Neural progenitor cell (in vitro differentiated cells): ENCODE data around the gene IPPK. TPM values are rescaled to one million over a fixed set of nuclear protein-coding genes. Genes with fewer than 3 reads are reported as not detected.

Experiments used
- DNase-seq: peaks from one replicate; pipeline ENCODE4 v3.0.0-alpha.2; 2016; ENCODE audit warnings: low spot score
- H2AFZ ChIP-seq: fragments of 200-600 bp; sonication (generic); replicated peaks from 2 replicates; pipeline ENCODE4 v1.6.1; 2016; ENCODE audit warnings: antibody characterized with exemption
- H3F3A ChIP-seq: fragments of 200-600 bp; sonication (generic); 2 replicates; pipeline ENCODE4 v1.6.1; 2016; ENCODE audit warnings: antibody characterized with exemption, low read depth
- H3K27ac ChIP-seq: fragments of 200-600 bp; sonication (generic); 2 replicates; pipeline ENCODE4 v1.5.1; 2016; ENCODE audit warnings: mild to moderate bottlenecking
- H3K27me3 ChIP-seq: fragments of 200-600 bp; sonication (generic); 2 replicates; pipeline ENCODE4 v1.6.1; 2016; ENCODE audit warnings: mild to moderate bottlenecking, moderate library complexity
- H3K36me3 ChIP-seq: fragments of 200-600 bp; sonication (generic); 2 replicates; pipeline ENCODE4 v1.5.1; 2016
- H3K4me1 ChIP-seq: fragments of 200-600 bp; sonication (generic); 2 replicates; pipeline ENCODE4 v1.6.1; 2016; ENCODE audit warnings: mixed run types
- H3K4me2 ChIP-seq: fragments of 200-600 bp; sonication (generic); 2 replicates; pipeline ENCODE4 v1.6.1; 2016
- H3K4me3 ChIP-seq: fragments of 200-600 bp; sonication (generic); 2 replicates; pipeline ENCODE4 v1.5.1; 2016
- H3K79me2 ChIP-seq: fragments of 200-600 bp; sonication (generic); 2 replicates; pipeline ENCODE4 v1.6.1; 2016; ENCODE audit warnings: low read depth
- H3K9ac ChIP-seq: fragments of 200-600 bp; sonication (generic); 2 replicates; pipeline ENCODE4 v1.6.1; 2016
- H3K9me3 ChIP-seq: fragments of 200-600 bp; sonication (generic); 2 replicates; pipeline ENCODE4 v1.5.1; 2016; ENCODE audit warnings: low read depth
- H4K20me1 ChIP-seq: fragments of 200-600 bp; sonication (generic); 2 replicates; pipeline ENCODE4 v1.6.1; 2016; ENCODE audit warnings: low read depth
- H3K27ac Mint-ChIP-seq: 3 replicates; pipeline ENCODE4 v1.8.0; 2021; ENCODE audit warnings: mixed read lengths
- H3K27me3 Mint-ChIP-seq: 2 replicates; pipeline ENCODE4 v1.8.0; 2022; ENCODE audit warnings: low read depth, mild to moderate bottlenecking, inconsistent platforms, moderate library complexity, mixed read lengths; ENCODE audit not compliant: insufficient read depth
- H3K36me3 Mint-ChIP-seq: 3 replicates; pipeline ENCODE4 v1.8.0; 2021; ENCODE audit warnings: mixed read lengths
- H3K4me1 Mint-ChIP-seq: 3 replicates; pipeline ENCODE4 v1.8.0; 2021; ENCODE audit warnings: mixed read lengths
- H3K4me3 Mint-ChIP-seq: 3 replicates; pipeline ENCODE4 v1.8.0; 2021; ENCODE audit warnings: mild to moderate bottlenecking, moderate library complexity, mixed read lengths
- H3K9me3 Mint-ChIP-seq: 3 replicates; pipeline ENCODE4 v1.8.0; 2020; ENCODE audit warnings: mixed read lengths
- EZH2 ChIP-seq: fragments of 200-600 bp; sonication (generic); IDR thresholded peaks from 2 replicates; pipeline ENCODE4 v1.6.1; 2017; ENCODE audit warnings: antibody characterized with exemption, mild to moderate bottlenecking, moderate library complexity
- EZH2phosphoT487 ChIP-seq: fragments of 200-600 bp; sonication (generic); IDR thresholded peaks from 2 replicates; pipeline ENCODE4 v1.6.1; 2017; ENCODE audit warnings: antibody characterized with exemption
- total RNA-seq: library from RNA; depleted of rRNA; stranded (reverse); fragments of >200 nt; gene quantifications from 2 replicates; pipeline ENCODE4 v1.2.3, GENCODE V29; 2015; ENCODE audit warnings: low replicate concordance
- TF ChIP-seq, protein P1 (sequence below): fragments of 200-600 bp; sonication (generic); IDR thresholded peaks from 2 replicates; pipeline ENCODE4 v1.5.1; 2017; ENCODE audit warnings: antibody characterized with exemption, mild to moderate bottlenecking

IPPK gene
- total RNA-seq, 1 donor from 2014 or later: 16.8 TPM

DNA sequence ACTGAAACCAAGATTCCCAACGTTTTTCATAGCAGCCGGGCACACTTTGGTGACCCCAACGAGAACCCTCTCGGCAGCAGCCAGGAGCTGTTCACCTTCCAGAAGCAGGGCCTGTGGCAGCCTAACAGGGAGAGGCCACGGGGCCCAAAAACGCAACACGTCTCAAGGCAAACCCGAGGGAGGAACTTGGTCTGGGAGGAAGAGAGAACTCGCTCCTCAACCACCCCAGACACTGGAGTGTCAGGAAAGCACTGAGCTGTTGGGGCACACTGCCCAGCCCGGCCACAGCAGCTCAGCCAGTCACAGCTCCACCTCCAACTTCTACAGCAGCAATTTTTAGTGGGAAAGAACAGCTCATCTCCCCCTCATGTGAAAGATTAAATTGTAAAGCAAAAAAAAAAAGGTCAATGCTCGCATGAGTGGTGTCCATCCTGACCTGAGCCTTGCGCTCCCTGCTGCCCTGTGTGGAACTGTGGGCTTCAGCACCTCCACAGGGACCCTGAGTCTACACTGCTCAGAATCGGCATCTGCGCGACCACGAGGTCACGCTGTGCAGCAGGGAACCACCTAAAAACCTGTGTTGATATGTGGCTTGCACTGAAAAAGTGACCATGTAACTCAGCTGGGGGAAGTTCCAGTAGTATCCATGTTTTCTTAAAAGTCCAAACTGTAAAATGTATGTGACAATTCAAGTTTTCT lies 55.0 kb downstream of the IPPK start:
- peaks cover 1% of the 10 kb centered on the region for H3F3A ChIP-seq
- Mint-ChIP-seq H3K36me3 (peaks cover 20% of the 10 kb centered on the region), H3K4me1 (no peaks in the 10 kb centered on the region), H3K4me3 (no peak overlapping the region), H3K27me3 (no peaks in the 10 kb centered on the region), H3K9me3 (no peaks in the 10 kb centered on the region), H3K27ac (no peak overlapping the region)
- no peak overlapping the region for H3K4me3 ChIP-seq
- H3K9me3 ChIP-seq: no peaks in the 10 kb centered on the region
- H2AFZ ChIP-seq: no peak overlapping the region
- no peak overlapping the region for H3K9ac ChIP-seq
- H3K79me2 ChIP-seq: no peaks in the 10 kb centered on the region
- H3K36me3 ChIP-seq: no peaks in the 10 kb centered on the region
- no peak for TF ChIP-seq EZH2phosphoT487
- TF ChIP-seq EZH2: no peak
- TF ChIP-seq, protein P1, sequence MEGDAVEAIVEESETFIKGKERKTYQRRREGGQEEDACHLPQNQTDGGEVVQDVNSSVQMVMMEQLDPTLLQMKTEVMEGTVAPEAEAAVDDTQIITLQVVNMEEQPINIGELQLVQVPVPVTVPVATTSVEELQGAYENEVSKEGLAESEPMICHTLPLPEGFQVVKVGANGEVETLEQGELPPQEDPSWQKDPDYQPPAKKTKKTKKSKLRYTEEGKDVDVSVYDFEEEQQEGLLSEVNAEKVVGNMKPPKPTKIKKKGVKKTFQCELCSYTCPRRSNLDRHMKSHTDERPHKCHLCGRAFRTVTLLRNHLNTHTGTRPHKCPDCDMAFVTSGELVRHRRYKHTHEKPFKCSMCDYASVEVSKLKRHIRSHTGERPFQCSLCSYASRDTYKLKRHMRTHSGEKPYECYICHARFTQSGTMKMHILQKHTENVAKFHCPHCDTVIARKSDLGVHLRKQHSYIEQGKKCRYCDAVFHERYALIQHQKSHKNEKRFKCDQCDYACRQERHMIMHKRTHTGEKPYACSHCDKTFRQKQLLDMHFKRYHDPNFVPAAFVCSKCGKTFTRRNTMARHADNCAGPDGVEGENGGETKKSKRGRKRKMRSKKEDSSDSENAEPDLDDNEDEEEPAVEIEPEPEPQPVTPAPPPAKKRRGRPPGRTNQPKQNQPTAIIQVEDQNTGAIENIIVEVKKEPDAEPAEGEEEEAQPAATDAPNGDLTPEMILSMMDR: no peak
- no peak for DNase-seq
- no peaks in the 10 kb centered on the region for H3K27me3 ChIP-seq
- H3K4me1 ChIP-seq: no peaks in the 10 kb centered on the region
- no peak overlapping the region for H3K4me2 ChIP-seq
- H3K27ac ChIP-seq: no peak overlapping the region
- no peaks in the 10 kb centered on the region for H4K20me1 ChIP-seq

DNA sequence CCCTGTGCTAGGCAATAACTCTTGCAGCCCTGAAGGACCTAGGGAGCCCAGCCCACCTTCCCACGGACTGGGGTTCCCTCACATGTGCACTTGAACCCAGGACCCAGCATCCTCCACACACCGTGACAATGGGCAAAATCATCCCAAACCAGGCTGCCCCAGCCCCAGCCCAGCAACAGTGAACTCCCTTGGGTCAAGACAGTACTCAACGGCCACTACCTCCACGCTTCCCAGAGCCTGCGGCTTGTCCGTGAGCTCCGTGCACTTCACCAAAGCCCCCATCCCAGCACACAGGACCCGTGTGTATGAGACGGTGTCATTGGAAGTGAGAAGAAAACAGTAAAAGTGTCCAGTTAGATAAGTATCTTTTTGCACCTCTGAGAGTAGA lies 55.8 kb downstream of the IPPK start:
- Histone ChIP-seq H3K9ac (no peak overlapping the region), H3K9me3 (no peaks in the 10 kb centered on the region), H3K4me3 (no peak overlapping the region), H3K27me3 (no peaks in the 10 kb centered on the region), H3K79me2 (no peaks in the 10 kb centered on the region), H3F3A (peaks cover 9% of the 10 kb centered on the region), H3K27ac (no peak overlapping the region), H3K4me1 (peaks cover 7% of the 10 kb centered on the region), H3K36me3 (no peaks in the 10 kb centered on the region), H2AFZ (no peak overlapping the region), H3K4me2 (no peak overlapping the region), H4K20me1 (no peaks in the 10 kb centered on the region)
- DNase-seq: no peak
- no peak for TF ChIP-seq EZH2phosphoT487
- TF ChIP-seq, protein P1: no peak
- no peak for TF ChIP-seq EZH2
- H3K4me1 Mint-ChIP-seq: peaks cover 5% of the 10 kb centered on the region
- peaks cover 20% of the 10 kb centered on the region for H3K36me3 Mint-ChIP-seq
- no peak overlapping the region for H3K27ac Mint-ChIP-seq
- no peak overlapping the region for H3K4me3 Mint-ChIP-seq
- H3K9me3 Mint-ChIP-seq: no peaks in the 10 kb centered on the region
- peaks cover 2% of the 10 kb centered on the region for H3K27me3 Mint-ChIP-seq

DNA sequence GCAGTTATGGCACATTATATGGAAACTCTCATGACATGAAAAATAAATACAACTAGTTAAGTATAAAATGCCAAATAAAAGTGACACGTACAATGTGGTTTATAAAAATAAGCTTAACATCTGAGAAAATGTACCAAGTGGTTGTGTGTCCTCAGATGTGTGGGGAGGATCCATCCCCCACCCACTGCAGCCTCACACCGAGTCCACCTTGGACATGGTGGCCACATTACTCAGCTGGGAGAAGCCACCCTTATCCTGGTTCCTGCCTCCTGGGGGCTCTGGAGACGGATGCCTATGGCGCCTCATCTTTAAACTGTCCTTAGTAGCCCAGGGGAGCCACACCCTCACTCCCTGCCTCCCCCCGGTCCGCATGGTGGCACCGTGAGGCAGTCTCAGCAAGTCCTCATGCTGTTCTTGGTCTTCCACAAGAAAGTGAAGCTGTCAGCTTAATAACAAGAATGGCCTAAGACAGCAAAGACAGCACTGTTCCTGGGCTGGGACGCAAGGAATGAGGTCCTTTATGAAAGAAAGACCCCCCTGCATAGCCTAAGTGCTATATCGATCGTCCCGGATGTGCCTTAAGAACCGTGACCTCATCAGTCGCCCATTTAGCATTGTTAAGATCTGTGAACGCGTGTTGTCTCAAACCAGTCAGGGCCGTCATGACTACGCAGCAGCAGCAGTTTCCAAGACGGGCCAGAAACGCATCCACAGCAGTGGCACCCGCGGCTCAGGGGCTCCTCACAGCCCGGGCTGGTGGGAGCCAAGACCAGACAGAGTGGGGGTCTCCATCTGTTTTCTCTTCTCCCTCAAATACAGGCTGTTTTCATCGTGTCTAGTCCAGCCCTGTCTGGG lies 56.4 kb downstream of the IPPK start:
- Histone ChIP-seq H3F3A (peaks cover 15% of the 10 kb centered on the region), H4K20me1 (no peaks in the 10 kb centered on the region), H3K36me3 (no peaks in the 10 kb centered on the region), H3K79me2 (no peaks in the 10 kb centered on the region), H3K9ac (no peak overlapping the region), H3K9me3 (no peaks in the 10 kb centered on the region), H3K27me3 (no peaks in the 10 kb centered on the region), H3K4me3 (no peak overlapping the region), H3K4me2 (no peak overlapping the region), H3K4me1 (peaks cover 14% of the 10 kb centered on the region), H3K27ac (no peak overlapping the region), H2AFZ (no peak overlapping the region)
- TF ChIP-seq, protein P1: no peak
- TF ChIP-seq EZH2 (no peak), EZH2phosphoT487 (no peak)
- Mint-ChIP-seq H3K4me1 (peaks cover 10% of the 10 kb centered on the region), H3K27me3 (peaks cover 4% of the 10 kb centered on the region), H3K9me3 (no peaks in the 10 kb centered on the region), H3K27ac (no peak overlapping the region), H3K4me3 (no peak overlapping the region), H3K36me3 (peaks cover 20% of the 10 kb centered on the region)
- no peak for DNase-seq
